ENCODE data around the gene CAMSAP1. TPM values are rescaled to one million over a fixed set of nuclear protein-coding genes. Genes with fewer than 3 reads are reported as not detected.
A peak's percentile ranks its signal among the peaks of the same experiment; 100 is the strongest.
"Not testable (repeated sequence)": the region's sequence is repeated elsewhere in the genome, so short reads cannot be mapped to it uniquely, and the experiment has no call there.

Gene CAMSAP1
- polyA plus RNA-seq (ENCODE audit: insufficient read depth in 1 of 5, insufficient read length in 5 of 5, low replicate concordance in 1 of 5) = 10 to 100 TPM; 20.5 to 24.1 (median 22.7) TPM
- long read RNA-seq, donor 1, partial matches to known transcripts = 5 of 5 reads
- long read RNA-seq, donor 1, other reads (novel, unspliced or antisense) = 0 of 5 reads
- long read RNA-seq, donor 2, full-length matches to known transcripts = 4 of 4 reads
- long read RNA-seq, donor 2, partial matches to known transcripts = 0 of 4 reads
- long read RNA-seq, donor 2, other reads (novel, unspliced or antisense) = 0 of 4 reads
- long read RNA-seq, donor 3 = 0 reads
- long read RNA-seq, donor 4 = 0 reads
- long read RNA-seq, donor 5 = 0 reads
- long read RNA-seq, donor 6, partial matches to known transcripts = 5 of 5 reads
- long read RNA-seq, donor 6, other reads (novel, unspliced or antisense) = 0 of 5 reads
- long read RNA-seq, donor 7, full-length matches to known transcripts = 1 of 1 reads
- long read RNA-seq, donor 7, partial matches to known transcripts = 0 of 1 reads
- long read RNA-seq, donor 7, other reads (novel, unspliced or antisense) = 0 of 1 reads
- long read RNA-seq, donor 8, full-length matches to known transcripts = 1 of 1 reads
- long read RNA-seq, donor 8, partial matches to known transcripts = 0 of 1 reads
- long read RNA-seq, donor 8, other reads (novel, unspliced or antisense) = 0 of 1 reads

GRCh38 chr9:135907431-135908092 lies at the start of gene CAMSAP1:
Gene CAMSAP1 (minus strand): TSS chr9:135907546. CDS start chr9:135907159, 387 bp downstream.
- peak; percentile 96 to 97 for DNase-seq

- DNase-seq = no peak
Measured at GRCh38 chr9:135956802-135957174, 49.4 kb upstream of the CAMSAP1 start.

GRCh38 chr9:135955934-135956801 lies 48.8 kb upstream of the CAMSAP1 start:
- DNase-seq = no peak

- no peak for DNase-seq
Measured at GRCh38 chr9:135952664-135953206, 45.4 kb upstream of the CAMSAP1 start.

GRCh38 chr9:135951889-135952663 lies 44.7 kb upstream of the CAMSAP1 start:
- DNase-seq = no peak

GRCh38 chr9:135951310-135951709 lies 44.0 kb upstream of the CAMSAP1 start:
- not testable (repeated sequence) for DNase-seq

GRCh38 chr9:135950841-135951240 lies 43.5 kb upstream of the CAMSAP1 start:
- DNase-seq = not testable (repeated sequence)

GRCh38 chr9:135950135-135950682 lies 42.9 kb upstream of the CAMSAP1 start:
- no peak for DNase-seq

GRCh38 chr9:135949501-135950134 lies 42.3 kb upstream of the CAMSAP1 start:
- DNase-seq = no peak

GRCh38 chr9:135948968-135949367 lies 41.6 kb upstream of the CAMSAP1 start:
- no peak for DNase-seq

GRCh38 chr9:135948446-135948845 lies 41.1 kb upstream of the CAMSAP1 start:
- no peak for DNase-seq

GRCh38 chr9:135947582-135947981 lies 40.2 kb upstream of the CAMSAP1 start:
- no peak for DNase-seq

GRCh38 chr9:135947105-135947504 lies 39.8 kb upstream of the CAMSAP1 start:
- DNase-seq = not testable (repeated sequence)

GRCh38 chr9:135946392-135946994 lies 39.1 kb upstream of the CAMSAP1 start:
- no peak for DNase-seq

- no peak for DNase-seq
Measured at GRCh38 chr9:135945969-135946368, 38.6 kb upstream of the CAMSAP1 start.

GRCh38 chr9:135944444-135945252 lies 37.3 kb upstream of the CAMSAP1 start:
- DNase-seq = no peak

GRCh38 chr9:135943604-135944003 lies 36.3 kb upstream of the CAMSAP1 start:
- not testable (repeated sequence) for DNase-seq

GRCh38 chr9:135941288-135941995 lies 34.1 kb upstream of the CAMSAP1 start:
- DNase-seq = no peak

Data from right lung (tissue), 10 donors.